Measurements from ENCODE around the gene SYT1.

GRCh38 chr12:79371226-79371625 is 506.7 kb downstream of the SYT1 start:
- no peak for TF ChIP-seq FOXM1 (IDR thresholded peaks at IDR 0.05; ENCODE audit: borderline replicate concordance)
- TF ChIP-seq FOXK2 (IDR thresholded peaks at IDR 0.05), result no peak
- no peak for TF ChIP-seq SUZ12 (IDR thresholded peaks at IDR 0.05)
- TF ChIP-seq SP1 (IDR thresholded peaks at IDR 0.05), result no peak
- no peak for TF ChIP-seq ZNF384 (IDR thresholded peaks at IDR 0.05)
- no peak for TF ChIP-seq TARDBP (IDR thresholded peaks at IDR 0.05)
- no peak for TF ChIP-seq ELF4 (IDR thresholded peaks at IDR 0.05)
- no peak for TF ChIP-seq LEF1 (IDR thresholded peaks at IDR 0.05; ENCODE audit: borderline replicate concordance)
- no peak for TF ChIP-seq BHLHE40 (IDR thresholded peaks at IDR 0.05; ENCODE audit: borderline replicate concordance)
- no peak for TF ChIP-seq HDGF (IDR thresholded peaks at IDR 0.05; ENCODE audit: borderline replicate concordance)
- no peak for TF ChIP-seq CTBP1 (IDR thresholded peaks at IDR 0.05; ENCODE audit: borderline replicate concordance)
- TF ChIP-seq FOXA1 (IDR thresholded peaks at IDR 0.05), result no peak
